ENCODE data around the gene AGBL3.
"Not testable (repeated sequence)": the region's sequence is repeated elsewhere in the genome, so short reads cannot be mapped to it uniquely, and the experiment has no call there.

Gene AGBL3

GRCh38 chr7:134966691-134967090 is 19.6 kb upstream of the AGBL3 start:
- no peak for DNase-seq

GRCh38 chr7:134968110-134968509 is 18.2 kb upstream of the AGBL3 start:
- no peak for DNase-seq

- not testable (repeated sequence) for DNase-seq
Observed at GRCh38 chr7:134981645-134982044, 4.7 kb upstream of the AGBL3 start.

GRCh38 chr7:134985894-134986362 is 380 bp upstream of the AGBL3 start:
- DNase-seq: no peak

GRCh38 chr7:134988161-134988560 is 1.9 kb downstream of the AGBL3 start:
- DNase-seq: no peak

GRCh38 chr7:134991469-134992339 is 5.4 kb downstream of the AGBL3 start:
- DNase-seq: no peak

GRCh38 chr7:134992626-134993179 is 6.4 kb downstream of the AGBL3 start:
- peak; percentile 37 for DNase-seq

- DNase-seq: no peak
Observed at GRCh38 chr7:134993877-134994456, 7.7 kb downstream of the AGBL3 start.

GRCh38 chr7:134995239-134996096 is 9.2 kb downstream of the AGBL3 start:
- DNase-seq: no peak

- DNase-seq: no peak
Observed at GRCh38 chr7:134996097-134996550, 9.8 kb downstream of the AGBL3 start.

- DNase-seq: no peak
Observed at GRCh38 chr7:134997214-134997885, 11.0 kb downstream of the AGBL3 start.

- DNase-seq: no peak
Observed at GRCh38 chr7:134999136-134999535, 12.8 kb downstream of the AGBL3 start.

- DNase-seq: no peak
Observed at GRCh38 chr7:135001390-135002165, 15.3 kb downstream of the AGBL3 start.

GRCh38 chr7:135012229-135012628 is 25.9 kb downstream of the AGBL3 start:
- no peak for DNase-seq

GRCh38 chr7:135023622-135024021 is 37.3 kb downstream of the AGBL3 start:
- DNase-seq: no peak

GRCh38 chr7:135035252-135035651 is 48.9 kb downstream of the AGBL3 start:
- DNase-seq: no peak

GRCh38 chr7:135067017-135067416 is 80.7 kb downstream of the AGBL3 start:
- DNase-seq: not testable (repeated sequence)

- no peak for DNase-seq
Observed at GRCh38 chr7:135074096-135074495, 87.8 kb downstream of the AGBL3 start.

GRCh38 chr7:135074531-135074930 is 88.2 kb downstream of the AGBL3 start:
- no peak for DNase-seq

- no peak for DNase-seq
Observed at GRCh38 chr7:135075716-135076115, 89.4 kb downstream of the AGBL3 start.

GRCh38 chr7:135076882-135077281 is 90.6 kb downstream of the AGBL3 start:
- DNase-seq: no peak

GRCh38 chr7:135077642-135078041 is 91.3 kb downstream of the AGBL3 start:
- no peak for DNase-seq

All from activated CD4-positive, alpha-beta T cell treated with anti-CD3 and anti-CD28 coated beads, Interleukin-2, amount 50 U/mL, for 16 hours (primary cell).